ENCODE results near the gene UPF1.
A peak's percentile ranks its signal among the peaks of the same experiment; 100 is the strongest.

Gene UPF1

GRCh38 chr19:18793144-18794028 is 38.4 kb upstream of the UPF1 start:
- H3K4me3 ChIP-seq (ENCODE audit: low read depth, low read length), result no peak overlapping the region
- no peak for DNase-seq (ENCODE audit: low read depth)
- no peak for TF ChIP-seq CTCF (conservative IDR thresholded peaks at IDR 0.05; ENCODE audit: low read depth, low read length)

GRCh38 chr19:18794029-18794313 is 37.8 kb upstream of the UPF1 start:
- no peak for TF ChIP-seq CTCF (conservative IDR thresholded peaks at IDR 0.05; ENCODE audit: low read depth, low read length)
- H3K4me3 ChIP-seq (ENCODE audit: low read depth, low read length), result no peak overlapping the region
- no peak for DNase-seq (ENCODE audit: low read depth)

- H3K4me3 ChIP-seq (ENCODE audit: low read depth, low read length), result no peak overlapping the region
- TF ChIP-seq CTCF (conservative IDR thresholded peaks at IDR 0.05; ENCODE audit: low read depth, low read length), result no peak
- DNase-seq (ENCODE audit: low read depth), result no peak
Observed at GRCh38 chr19:18794692-18795091, 37.1 kb upstream of the UPF1 start.

GRCh38 chr19:18795540-18795939 is 36.2 kb upstream of the UPF1 start:
- TF ChIP-seq CTCF (conservative IDR thresholded peaks at IDR 0.05; ENCODE audit: low read depth, low read length), result no peak
- no peak overlapping the region for H3K4me3 ChIP-seq (ENCODE audit: low read depth, low read length)
- DNase-seq (ENCODE audit: low read depth), result no peak

GRCh38 chr19:18796239-18796638 is 35.5 kb upstream of the UPF1 start:
- H3K4me3 ChIP-seq (ENCODE audit: low read depth, low read length), result no peak overlapping the region
- no peak for TF ChIP-seq CTCF (conservative IDR thresholded peaks at IDR 0.05; ENCODE audit: low read depth, low read length)
- no peak for DNase-seq (ENCODE audit: low read depth)

- no peak overlapping the region for H3K4me3 ChIP-seq (ENCODE audit: low read depth, low read length)
- DNase-seq (ENCODE audit: low read depth), result no peak
- TF ChIP-seq CTCF (conservative IDR thresholded peaks at IDR 0.05; ENCODE audit: low read depth, low read length), result peak; percentile 47
Observed at GRCh38 chr19:18798384-18799352, 33.1 kb upstream of the UPF1 start.
